Brain pericyte (primary cell): ENCODE measurements around the gene PEX6.

Source experiments
- DNase-seq: peaks from one replicate; pipeline ENCODE4 v3.0.0-alpha.2; 2012; ENCODE audit warnings: low read depth, low spot score

Gene PEX6

GRCh38 chr6:42996513-42996912 lies 17.5 kb upstream of the PEX6 start:
- DNase-seq = no peak

GRCh38 chr6:42993445-42993844 lies 14.5 kb upstream of the PEX6 start:
- DNase-seq = no peak

GRCh38 chr6:42989923-42990322 lies 10.9 kb upstream of the PEX6 start:
- DNase-seq = no peak

GRCh38 chr6:42988486-42989020 lies 9.6 kb upstream of the PEX6 start:
- DNase-seq = no peak

- DNase-seq = no peak
These were observed 8.8 kb upstream of the PEX6 start for GRCh38 chr6:42987533-42988451.

- DNase-seq = no peak
These were observed 6.0 kb upstream of the PEX6 start for GRCh38 chr6:42984924-42985475.

- peak; percentile 93 for DNase-seq
These were observed 5.3 kb upstream of the PEX6 start, which contains the start of gene PPP2R5D for GRCh38 chr6:42984001-42984923. TSS of gene PPP2R5D (plus strand) at chr6:42984570. CDS start at chr6:42984678, 108 bp downstream.

GRCh38 chr6:42981836-42982235 lies 2.9 kb upstream of the PEX6 start:
- no peak for DNase-seq

GRCh38 chr6:42979523-42980177 lies 669 bp upstream of the PEX6 start:
- DNase-seq = no peak

- DNase-seq = no peak
These were observed 518 bp downstream of the PEX6 start for GRCh38 chr6:42978487-42978838.

- no peak for DNase-seq
These were observed 4.0 kb downstream of the PEX6 start for GRCh38 chr6:42974919-42975505.

- DNase-seq = no peak
These were observed 5.1 kb downstream of the PEX6 start for GRCh38 chr6:42973926-42974325.

- no peak for DNase-seq
These were observed 7.1 kb downstream of the PEX6 start for GRCh38 chr6:42971746-42972327.

GRCh38 chr6:42970871-42971612 lies 7.9 kb downstream of the PEX6 start:
- DNase-seq = no peak

- DNase-seq = no peak
These were observed 9.0 kb downstream of the PEX6 start for GRCh38 chr6:42969934-42970333.

GRCh38 chr6:42969431-42969830 lies 9.6 kb downstream of the PEX6 start:
- DNase-seq = no peak

- DNase-seq = no peak
These were observed 10.2 kb downstream of the PEX6 start for GRCh38 chr6:42968783-42969182.

GRCh38 chr6:42968126-42968701 lies 10.8 kb downstream of the PEX6 start:
- DNase-seq = no peak

GRCh38 chr6:42967228-42967627 lies 11.8 kb downstream of the PEX6 start:
- DNase-seq = no peak
